Astrocyte (in vitro differentiated cells and primary cell): Measurements from ENCODE around the gene MACROH2A1. TPM values are rescaled to one million over a fixed set of nuclear protein-coding genes. Genes with fewer than 3 reads are reported as not detected.

ENCODE experiments used
- DNase-seq: peaks from one replicate; pipeline ENCODE4 v3.0.0-alpha.2; 2010; ENCODE audit warnings: low read depth
- FAIRE-seq: peaks from 2 replicates; lab custom pipeline; 2011; peaks lifted over from hg19 to GRCh38; lab: Jason Lieb, UNC
- H2AFZ ChIP-seq: 2 replicates; pipeline ENCODE4 v1.6.0; 2012; ENCODE audit warnings: low read depth, low read length, inconsistent platforms
- H3K27ac ChIP-seq: 2 replicates; pipeline ENCODE4 v1.5.1; 2011; ENCODE audit warnings: low read depth, low read length, inconsistent platforms
- H3K27me3 ChIP-seq: 2 replicates; pipeline ENCODE4 v1.6.0; 2011; ENCODE audit warnings: low read length, inconsistent platforms; ENCODE audit not compliant: insufficient read depth
- H3K36me3 ChIP-seq: 2 replicates; pipeline ENCODE4 v1.5.1; 2011; ENCODE audit warnings: low read length, inconsistent platforms; ENCODE audit not compliant: insufficient read depth
- H3K4me1 ChIP-seq: 2 replicates; pipeline ENCODE4 v1.5.1; 2011; ENCODE audit warnings: low read length, inconsistent platforms; ENCODE audit not compliant: insufficient read depth
- H3K4me2 ChIP-seq: 2 replicates; pipeline ENCODE4 v1.6.0; 2012; ENCODE audit warnings: low read length, inconsistent platforms
- H3K4me3 ChIP-seq: 2 replicates; pipeline ENCODE4 v1.5.1; 2011; ENCODE audit warnings: low read depth, mild to moderate bottlenecking, low read length, inconsistent platforms; ENCODE audit not compliant: insufficient read depth
- H3K79me2 ChIP-seq: 2 replicates; pipeline ENCODE4 v1.6.0; 2012; ENCODE audit warnings: mild to moderate bottlenecking, low read length, inconsistent platforms; ENCODE audit not compliant: insufficient read depth
- H3K9ac ChIP-seq: 2 replicates; pipeline ENCODE4 v1.6.0; 2012; ENCODE audit warnings: mild to moderate bottlenecking, low read length, inconsistent platforms
- H3K9me3 ChIP-seq: 2 replicates; pipeline ENCODE4 v1.5.1; 2012; ENCODE audit warnings: low read depth, mild to moderate bottlenecking, low read length, inconsistent platforms; ENCODE audit not compliant: insufficient read depth
- H4K20me1 ChIP-seq: 2 replicates; pipeline ENCODE4 v1.6.0; 2012; ENCODE audit warnings: low read length, inconsistent platforms; ENCODE audit not compliant: insufficient read depth
- H3K27ac Mint-ChIP-seq: one replicate; pipeline ENCODE4 v1.8.0; 2021; ENCODE audit warnings: mild to moderate bottlenecking, mixed read lengths; ENCODE audit not compliant: unreplicated experiment
- H3K27me3 Mint-ChIP-seq: one replicate; pipeline ENCODE4 v1.8.0; 2021; ENCODE audit warnings: low read depth, mixed read lengths; ENCODE audit not compliant: unreplicated experiment
- H3K36me3 Mint-ChIP-seq: one replicate; pipeline ENCODE4 v1.8.0; 2021; ENCODE audit warnings: low read depth, mixed read lengths; ENCODE audit not compliant: unreplicated experiment
- H3K4me1 Mint-ChIP-seq: one replicate; pipeline ENCODE4 v1.8.0; 2021; ENCODE audit warnings: low read depth, mixed read lengths; ENCODE audit not compliant: unreplicated experiment
- H3K4me3 Mint-ChIP-seq: one replicate; pipeline ENCODE4 v1.8.0; 2021; ENCODE audit warnings: mild to moderate bottlenecking, moderate library complexity, mixed read lengths; ENCODE audit not compliant: unreplicated experiment
- H3K9me3 Mint-ChIP-seq: one replicate; pipeline ENCODE4 v1.8.0; 2021; ENCODE audit warnings: mild to moderate bottlenecking, mixed read lengths; ENCODE audit not compliant: unreplicated experiment
- CTCF ChIP-seq: IDR thresholded peaks from 2 replicates; pipeline ENCODE4 v1.5.1; 2011; ENCODE audit warnings: low read depth, mild to moderate bottlenecking, inconsistent platforms, low read length, moderate library complexity; ENCODE audit not compliant: insufficient read depth
- EZH2 ChIP-seq: IDR thresholded peaks from 2 replicates; pipeline ENCODE4 v1.6.1; 2012; ENCODE audit warnings: mild to moderate bottlenecking, low read length, inconsistent platforms; ENCODE audit not compliant: insufficient read depth
- total RNA-seq: library from RNA; stranded (reverse); gene quantifications from 2 replicates; pipeline ENCODE4 v1.2.1, GENCODE V29; 2021

Gene MACROH2A1
- total RNA-seq, 1 donor from 2014 or later, result 143 TPM

GRCh38 chr5:135320718-135321484, 78.1 kb downstream of the MACROH2A1 start:
- H3K4me3 ChIP-seq, result no peak overlapping the region
- no peaks in the 10 kb centered on the region for H3K9me3 ChIP-seq
- Mint-ChIP-seq H3K36me3 (peaks cover 1% of the 10 kb centered on the region), H3K9me3 (no peaks in the 10 kb centered on the region), H3K4me1 (no peaks in the 10 kb centered on the region), H3K27me3 (peaks cover 46% of the 10 kb centered on the region), H3K4me3 (no peak overlapping the region), H3K27ac (no peak overlapping the region)
- TF ChIP-seq EZH2, result no peak
- no peak for TF ChIP-seq CTCF
- H3K27me3 ChIP-seq, result no peaks in the 10 kb centered on the region
- H3K36me3 ChIP-seq, result no peaks in the 10 kb centered on the region
- no peaks in the 10 kb centered on the region for H3K79me2 ChIP-seq
- H3K4me2 ChIP-seq, result no peak overlapping the region
- no peaks in the 10 kb centered on the region for H3K4me1 ChIP-seq
- FAIRE-seq (no peak), DNase-seq (no peak)
- no peak overlapping the region for H3K9ac ChIP-seq
- H4K20me1 ChIP-seq, result no peaks in the 10 kb centered on the region
- H2AFZ ChIP-seq, result no peak overlapping the region
- H3K27ac ChIP-seq, result no peak overlapping the region

- Histone ChIP-seq H3K79me2 (no peaks in the 10 kb centered on the region), H3K27me3 (no peaks in the 10 kb centered on the region), H3K4me2 (no peak overlapping the region), H3K4me1 (no peaks in the 10 kb centered on the region), H3K9me3 (no peaks in the 10 kb centered on the region), H3K27ac (no peak overlapping the region), H3K4me3 (no peak overlapping the region), H3K36me3 (no peaks in the 10 kb centered on the region), H2AFZ (no peak overlapping the region), H3K9ac (no peak overlapping the region), H4K20me1 (no peaks in the 10 kb centered on the region)
- DNase-seq (no peak), FAIRE-seq (no peak)
- TF ChIP-seq CTCF, result no peak
- TF ChIP-seq EZH2, result no peak
- peaks cover 1% of the 10 kb centered on the region for H3K36me3 Mint-ChIP-seq
- H3K27me3 Mint-ChIP-seq, result peaks cover 42% of the 10 kb centered on the region
- H3K4me3 Mint-ChIP-seq, result no peak overlapping the region
- H3K27ac Mint-ChIP-seq, result no peak overlapping the region
- no peaks in the 10 kb centered on the region for H3K4me1 Mint-ChIP-seq
- H3K9me3 Mint-ChIP-seq, result no peaks in the 10 kb centered on the region
Observed at GRCh38 chr5:135319928-135320606, 79.0 kb downstream of the MACROH2A1 start.
